HepG2 (cell line): ENCODE measurements around the gene TMBIM6. TPM values are rescaled to one million over a fixed set of nuclear protein-coding genes. Genes with fewer than 3 reads are reported as not detected.

ENCODE experiments used
- ATAC-seq: fragments of 200-7000 bp; cut with Tn5 transposase; 3 replicates; pipeline ENCODE4 v1.9.1; 2020; ENCODE audit warnings: mild to moderate bottlenecking, moderate library complexity
- BruUV-seq: library from RNA; stranded (reverse); fragments of 400-500 nt; replicated peaks from 2 replicates; lab custom pipeline; 2021; lab: Mats Ljungman, UMichigan
- CTCF ChIA-PET: fragments of 300-600 bp; formaldehyde crosslinking; extraction: SDS; loops from one replicate; lab custom pipeline; 2021; ENCODE audit warnings: low total read pairs, inconsistent platforms, low intra/inter-chr PET ratio; lab: Yijun Ruan, JAX
- POLR2A ChIA-PET: fragments of 350-600 bp; sonication (Branson Sonifier 250); formaldehyde crosslinking; loops from one replicate; lab custom pipeline; 2020; ENCODE audit warnings: antibody characterized with exemption, inconsistent platforms; lab: Yijun Ruan, JAX
- DNase-seq: peaks from one replicate; pipeline ENCODE4 v3.0.0-alpha.2; 2015; ENCODE audit warnings: low spot score
- FAIRE-seq: peaks from 3 replicates; lab custom pipeline; 2011; peaks lifted over from hg19 to GRCh38; lab: Jason Lieb, UNC
- H2AFZ ChIP-seq: one replicate; pipeline ENCODE4 v1.6.1; 2011; ENCODE audit warnings: low read length, inconsistent platforms
- H3K27ac ChIP-seq: fragments of 300-600 bp; 3 replicates; pipeline ENCODE4 v1.8.0; 2011; ENCODE audit warnings: mixed run types, mild to moderate bottlenecking, mixed read lengths, low read length, inconsistent platforms; ENCODE audit not compliant: insufficient read depth; ENCODE audit errors: extremely low read length
- H3K27me3 ChIP-seq, 2 experiments: fragments of 200-600 bp in 1 of 2; 2 replicates in 1 of 2; 3 replicates in 1 of 2; pipeline versions ENCODE4 v1.6.0 to v1.8.0; 2011; ENCODE audit warnings: low read length in 2 of 2, mild to moderate bottlenecking in 2 of 2, moderate library complexity in 2 of 2, inconsistent platforms in 1 of 2; ENCODE audit not compliant: insufficient read depth in 2 of 2, control insufficient read depth in 1 of 2
- H3K36me3 ChIP-seq, 2 experiments: fragments of 200-600 bp in 1 of 2; replicated peaks in 1 of 2; 2 replicates in 1 of 2; 3 replicates in 1 of 2; pipeline versions ENCODE4 v1.5.1 to v1.8.0; 2011; ENCODE audit warnings: low read length in 2 of 2, inconsistent platforms in 1 of 2; ENCODE audit not compliant: insufficient read depth in 2 of 2, control insufficient read depth in 1 of 2
- H3K4me1 ChIP-seq: 2 replicates; pipeline ENCODE4 v1.5.1; 2012; ENCODE audit warnings: low read length, inconsistent platforms; ENCODE audit not compliant: insufficient read depth
- H3K4me2 ChIP-seq: 2 replicates; pipeline ENCODE4 v1.6.0; 2011; ENCODE audit warnings: low read depth, low read length, inconsistent platforms
- H3K4me3 ChIP-seq, 3 experiments: fragments of 200-600 bp in 1 of 3; sonication (generic), shearing (Covaris generic) in 1 of 3; replicated peaks in 1 of 3; 2 replicates each; pipeline ENCODE4 v1.5.1; 2011 to 2016; ENCODE audit warnings: low read length in 3 of 3, inconsistent platforms in 2 of 3, low read depth in 2 of 3, mild to moderate bottlenecking in 2 of 3, control low read depth in 1 of 3, mixed read lengths in 1 of 3; ENCODE audit not compliant: insufficient read depth in 1 of 3
- H3K79me2 ChIP-seq: one replicate; pipeline ENCODE4 v1.6.1; 2011; ENCODE audit warnings: low read length, inconsistent platforms; ENCODE audit not compliant: insufficient read depth
- H3K9ac ChIP-seq: 2 replicates; pipeline ENCODE4 v1.6.0; 2011; ENCODE audit warnings: mild to moderate bottlenecking, low read depth, low read length, inconsistent platforms; ENCODE audit not compliant: insufficient read depth
- H3K9me3 ChIP-seq: 2 replicates; pipeline ENCODE4 v1.5.1; 2012; ENCODE audit warnings: mild to moderate bottlenecking, low read length
- H4K20me1 ChIP-seq: 2 replicates; pipeline ENCODE4 v1.6.0; 2011; ENCODE audit warnings: inconsistent platforms, mild to moderate bottlenecking, low read length, moderate library complexity; ENCODE audit not compliant: insufficient read depth
- BCL6 ChIP-seq: IDR thresholded peaks from 2 replicates; pipeline ENCODE4 v1.6.1; 2016; ENCODE audit warnings: missing genetic modification reagents, missing compliant biosample characterization
- BRD4 ChIP-seq: sonication (generic); formaldehyde crosslinking; IDR thresholded peaks from 2 replicates; pipeline ENCODE4 v1.4.0; 2020; ENCODE audit warnings: missing genetic modification reagents
- CC2D1A ChIP-seq: sonication (generic); formaldehyde crosslinking; IDR thresholded peaks from 2 replicates; pipeline ENCODE4 v1.8.1; 2023; ENCODE audit warnings: mild to moderate bottlenecking, missing genetic modification reagents
- FOXA3 ChIP-seq: IDR thresholded peaks from 2 replicates; pipeline ENCODE4 v1.6.1; 2016; ENCODE audit warnings: missing genetic modification reagents, missing compliant biosample characterization
- GATAD2A ChIP-seq: IDR thresholded peaks from 2 replicates; pipeline ENCODE4 v1.6.1; 2016
- MAX ChIP-seq: IDR thresholded peaks from 2 replicates; pipeline ENCODE4 v1.6.1; 2012; ENCODE audit warnings: inconsistent platforms
- MED8 ChIP-seq: sonication (generic); formaldehyde crosslinking; IDR thresholded peaks from 2 replicates; pipeline ENCODE4 v1.8.1; 2023; ENCODE audit warnings: mild to moderate bottlenecking, missing genetic modification reagents; ENCODE audit not compliant: insufficient replicate concordance
- MYC ChIP-seq: sonication (generic); formaldehyde crosslinking; IDR thresholded peaks from 2 replicates; pipeline ENCODE4 v1.9.0; 2021; ENCODE audit warnings: missing genetic modification reagents, borderline replicate concordance
- PAWR ChIP-seq: sonication (generic); formaldehyde crosslinking; IDR thresholded peaks from 2 replicates; pipeline ENCODE4 v1.4.0; 2020; ENCODE audit warnings: missing genetic modification reagents, mild to moderate bottlenecking, borderline replicate concordance
- SAP130 ChIP-seq: IDR thresholded peaks from 2 replicates; pipeline ENCODE4 v1.6.1; 2016; ENCODE audit warnings: low read depth
- SOX13 ChIP-seq, 3 experiments: fragments of 450-650 bp in 1 of 3; sonication (generic) in 1 of 3; formaldehyde crosslinking in 1 of 3; IDR thresholded peaks in 2 of 3; conservative IDR thresholded peaks in 1 of 3; 2 replicates each; pipeline versions ENCODE4 v1.5.0 to v1.6.1; 2016 to 2020; ENCODE audit warnings: antibody characterized with exemption in 1 of 3, mild to moderate bottlenecking in 1 of 3, missing compliant biosample characterization in 1 of 3, missing genetic modification reagents in 1 of 3, moderate library complexity in 1 of 3
- TFE3 ChIP-seq: IDR thresholded peaks from 2 replicates; pipeline ENCODE4 v1.6.1; 2016
- ZFX ChIP-seq: sonication (generic); formaldehyde crosslinking; IDR thresholded peaks from 2 replicates; pipeline ENCODE4 v1.4.0; 2020; ENCODE audit warnings: mild to moderate bottlenecking, low read depth, missing genetic modification reagents, moderate library complexity
- ZNF3 ChIP-seq: IDR thresholded peaks from 2 replicates; pipeline ENCODE4 v1.7.0; 2017; ENCODE audit warnings: inconsistent platforms
- ZNF780A ChIP-seq: sonication (generic); formaldehyde crosslinking; IDR thresholded peaks from 2 replicates; pipeline ENCODE4 v1.8.0; 2022; ENCODE audit warnings: mild to moderate bottlenecking, missing genetic modification reagents, moderate library complexity
- WGBS: methylation state at CpG from one replicate; pipeline ENCODE4 v1.1.6; 2017; ENCODE audit warnings: low lambda C conversion rate; 5-methylcytosine and 5-hydroxymethylcytosine counted together
- in situ Hi-C: cut with HindIII; loops from 2 replicates; pipeline ENCODE4 v1.10.0; 2017; ENCODE audit warnings: low pct_unique_long_range_greater_than_20kb; ENCODE audit not compliant: extremely low pct_ligation_motif_present
- intact Hi-C: fragments of 100-400 bp; cut with micrococcal nuclease; formaldehyde crosslinking; loops from one replicate; pipeline ENCODE4 v1.10.0; 2022; ENCODE audit not compliant: unreplicated experiment
- polyA plus RNA-seq, 8 experiments: library from polyadenylated mRNA; depleted of rRNA in 3 of 8; stranded (reverse) in 7 of 8; unstranded in 1 of 8; fragments of >200 nt; fragmentation: Illumina TruSeq in 4 of 8; extraction: Trizol in 4 of 8; gene quantifications; 2 replicates each; pipeline versions ENCODE4 v1.2.1 to v1.2.3, GENCODE V29; 2011 to 2016; ENCODE audit warnings: low read depth in 4 of 8, missing spikeins in 1 of 8, mixed read lengths in 1 of 8; ENCODE audit not compliant: insufficient read depth in 1 of 8
- total RNA-seq, 5 experiments: library from RNA; depleted of rRNA; stranded (reverse); fragments of >200 nt; fragmentation: Illumina TruSeq; extraction: Trizol; gene quantifications; 2 replicates each; pipeline ENCODE4 v1.2.3, GENCODE V29; 2016; ENCODE audit warnings: low read depth in 1 of 5

The TMBIM6 gene
- total and polyA plus RNA-seq, 2 of the 13 experiments (the other 11 are each of a cell fraction or from before 2014, with no cell fraction given): 412 to 468 TPM

DNA sequence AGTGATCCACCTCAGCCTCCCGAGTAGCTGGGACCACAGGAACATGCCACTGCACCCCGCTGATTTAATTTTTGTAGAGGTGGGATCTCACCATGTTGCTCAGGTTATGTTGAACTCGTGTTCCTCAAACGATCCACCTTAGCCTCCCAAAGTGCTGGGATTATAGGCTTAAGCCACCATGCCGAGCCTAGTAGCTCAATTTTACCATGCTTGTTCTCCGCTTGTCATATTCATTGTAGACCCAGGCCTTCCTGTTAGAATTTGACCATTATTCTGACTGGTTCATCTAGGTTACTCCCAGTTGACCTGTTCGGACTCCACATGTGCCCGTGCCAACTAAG is 24.7 kb downstream of the TMBIM6 start:
- Histone ChIP-seq H3K4me3 (no peak overlapping the region), H3K4me1 (peaks cover 12% of the 10 kb centered on the region), H3K27ac (no peak overlapping the region), H3K4me2 (no peak overlapping the region), H3K79me2 (no peaks in the 10 kb centered on the region), H3K9ac (no peak overlapping the region), H3K27me3 (no peaks in the 10 kb centered on the region), H3K36me3 (peaks cover 21 to 38% of the 10 kb centered on the region in 2 experiments), H4K20me1 (peaks cover 8% of the 10 kb centered on the region; the same call in 1 of the 2 replicates), H3K9me3 (no peaks in the 10 kb centered on the region), H2AFZ (no peak overlapping the region)
- intact Hi-C loops: no loop called here
- in situ Hi-C loops: no loop called here
- no peak for ATAC-seq
- POLR2A ChIA-PET: interaction anchor here (2.6 kb wide), 1 partner anchor 25 kb away, joined by 10 read pairs; the partner anchor contains the start of gene TMBIM6
- CTCF ChIA-PET: no interaction called here
- WGBS: 88% methylated on average over 8 of the region's 8 CpGs
- no TSS peak for BruUV-seq
- DNase-seq: no peak
- TF ChIP-seq FOXA3 (CRISPR knock-in tag) (no peak), MAX (no peak), BRD4 (CRISPR knock-in tag) (no peak), GATAD2A (CRISPR knock-in tag) (no peak), ZNF780A (CRISPR knock-in tag) (no peak), ZNF3 (CRISPR knock-in tag) (no peak), CC2D1A (no peak)
- no peak for FAIRE-seq

DNA sequence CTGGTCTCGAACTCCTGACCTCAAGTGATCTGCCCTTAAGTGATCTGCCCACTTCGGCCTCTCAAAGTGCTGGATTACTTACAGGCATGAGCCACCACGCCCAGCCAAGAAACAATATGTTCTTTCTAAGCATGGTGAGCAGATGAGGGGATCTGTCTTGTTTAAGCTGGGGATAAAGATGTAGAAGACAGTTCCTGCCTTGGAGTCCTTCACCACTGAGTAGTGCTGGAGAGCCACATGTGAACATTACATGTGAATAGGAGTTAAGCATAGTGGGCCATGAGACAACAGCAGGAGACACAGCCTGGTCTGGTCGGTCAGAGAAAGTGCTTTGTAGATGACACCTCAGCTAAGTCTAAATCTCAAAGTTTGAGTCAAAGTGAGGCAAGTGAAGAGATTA is 26.0 kb downstream of the TMBIM6 start:
- H4K20me1 ChIP-seq: peaks cover 6% of the 10 kb centered on the region; the same call in 1 of the 2 replicates
- intact Hi-C loops: no loop called here
- peaks cover 12% of the 10 kb centered on the region for H3K4me1 ChIP-seq
- no peaks in the 10 kb centered on the region for H3K9me3 ChIP-seq
- ATAC-seq (peak; percentile 64), DNase-seq (no peak), FAIRE-seq (no peak)
- H3K27ac ChIP-seq: no peak overlapping the region
- POLR2A ChIA-PET: interaction anchor here (2.6 kb wide), 1 partner anchor 26 kb away, joined by 10 read pairs; the partner anchor contains the start of gene TMBIM6
- no peak overlapping the region for H2AFZ ChIP-seq
- no peak overlapping the region for H3K4me2 ChIP-seq
- H3K9ac ChIP-seq: no peak overlapping the region
- CTCF ChIA-PET: no interaction called here
- in situ Hi-C loops: no loop called here
- no peaks in the 10 kb centered on the region for H3K79me2 ChIP-seq
- H3K27me3 ChIP-seq: no peaks in the 10 kb centered on the region
- peaks cover 13 to 26% of the 10 kb centered on the region in 2 experiments for H3K36me3 ChIP-seq
- WGBS: 56% methylated on average over 4 of the region's 4 CpGs
- no peak overlapping the region for H3K4me3 ChIP-seq
- no TSS peak for BruUV-seq
- TF ChIP-seq BCL6 (no peak), ZNF3 (CRISPR knock-in tag) (no peak), SAP130 (CRISPR knock-in tag) (no peak), MED8 (no peak), PAWR (no peak), TFE3 (no peak), ZFX (CRISPR knock-in tag) (no peak), SOX13 (IDR thresholded peaks at IDR 0.05) (no peak), SOX13 (CRISPR knock-in tag; conservative IDR thresholded peaks at IDR 0.05 in 1 of 2, IDR thresholded peaks at IDR 0.05 in 1 of 2) (no peak), MYC (CRISPR knock-in tag) (no peak)
